ENCODE results near the gene MPEG1.
A peak's percentile ranks its signal among the peaks of the same experiment; 100 is the strongest.

The MPEG1 gene

DNA sequence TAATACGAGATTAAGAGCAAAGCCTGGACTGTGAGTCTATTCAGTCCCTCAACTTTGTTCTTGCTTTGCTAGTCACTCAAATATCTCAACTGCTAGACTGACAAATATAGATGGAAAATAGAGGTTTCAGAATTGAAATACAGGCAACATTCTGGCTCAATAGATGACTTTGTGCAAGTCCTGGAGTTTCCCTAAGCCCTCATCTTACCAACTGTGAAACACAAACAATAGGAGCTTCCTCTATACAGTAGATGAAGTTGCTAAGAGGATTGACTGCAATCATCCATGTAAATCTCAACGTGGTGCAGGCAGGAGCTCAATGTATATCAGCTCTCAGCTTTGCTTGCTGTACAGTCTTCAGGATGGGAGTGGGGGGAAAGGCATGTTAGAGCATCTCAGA lies 6.2 kb upstream of the MPEG1 start:
- no peak for DNase-seq (ENCODE audit: low spot score)

DNA sequence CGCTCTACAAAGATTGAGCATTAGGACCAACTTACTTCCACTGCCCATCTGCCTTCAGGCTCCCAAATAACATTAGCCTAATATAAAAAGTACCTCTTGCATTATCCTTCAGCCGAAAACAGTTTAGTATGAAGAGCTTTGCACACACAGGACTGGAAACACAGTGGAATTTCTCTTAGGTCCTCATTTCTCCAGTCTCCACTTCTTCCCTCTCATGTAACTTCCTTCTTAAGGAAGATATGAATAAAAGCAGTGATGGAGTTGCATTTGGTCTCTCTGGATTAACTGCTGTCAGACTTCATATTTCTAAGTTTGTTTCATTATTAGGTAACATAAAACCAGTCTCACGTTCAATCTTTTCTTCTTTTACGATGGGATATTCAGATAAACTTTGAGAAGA lies 5.6 kb upstream of the MPEG1 start:
- DNase-seq (ENCODE audit: low spot score): no peak

DNA sequence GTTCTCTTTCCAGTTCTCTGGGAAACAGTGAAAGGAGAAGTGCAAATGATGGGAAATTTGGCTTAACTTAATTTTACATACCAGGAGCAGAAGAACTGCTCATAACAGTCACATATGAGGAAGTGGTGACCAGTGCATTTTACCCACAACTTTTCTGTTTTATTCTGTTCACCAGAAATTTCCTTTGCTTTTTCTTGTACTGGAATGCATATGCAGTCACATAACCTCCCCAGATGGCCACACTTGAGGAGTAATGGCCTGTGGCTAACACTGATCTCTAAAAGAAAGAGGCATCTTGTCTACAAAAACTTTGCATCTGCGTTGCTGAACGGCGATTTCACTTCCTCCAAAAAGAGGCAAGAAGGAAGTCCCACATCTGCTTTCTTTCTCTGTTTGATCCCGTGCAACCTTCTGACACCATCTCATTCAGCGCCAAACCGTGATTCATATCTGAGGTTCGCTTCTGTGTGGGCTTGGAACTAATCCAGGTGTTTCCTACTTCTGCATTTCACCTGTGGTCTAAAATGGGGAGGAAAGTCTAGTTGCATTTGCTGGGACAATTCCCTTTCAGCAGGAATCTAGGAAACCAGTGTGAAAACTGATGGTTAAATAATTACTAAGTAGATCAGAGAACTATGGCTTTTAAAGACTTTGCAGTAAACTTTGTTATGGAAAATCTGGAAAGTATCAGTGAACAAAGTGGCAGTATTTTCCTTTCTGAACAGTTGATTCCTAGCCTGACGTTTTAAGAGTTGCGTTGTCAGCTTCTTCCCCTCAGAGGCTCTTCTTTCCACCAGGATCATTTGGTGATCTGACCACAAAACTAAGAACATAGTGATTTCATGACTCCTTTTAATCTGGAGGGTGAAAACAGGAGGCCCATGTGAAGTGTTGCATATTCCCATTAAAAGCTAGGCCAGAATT lies 4.2 kb upstream of the MPEG1 start:
- DNase-seq (ENCODE audit: low spot score): no peak

DNA sequence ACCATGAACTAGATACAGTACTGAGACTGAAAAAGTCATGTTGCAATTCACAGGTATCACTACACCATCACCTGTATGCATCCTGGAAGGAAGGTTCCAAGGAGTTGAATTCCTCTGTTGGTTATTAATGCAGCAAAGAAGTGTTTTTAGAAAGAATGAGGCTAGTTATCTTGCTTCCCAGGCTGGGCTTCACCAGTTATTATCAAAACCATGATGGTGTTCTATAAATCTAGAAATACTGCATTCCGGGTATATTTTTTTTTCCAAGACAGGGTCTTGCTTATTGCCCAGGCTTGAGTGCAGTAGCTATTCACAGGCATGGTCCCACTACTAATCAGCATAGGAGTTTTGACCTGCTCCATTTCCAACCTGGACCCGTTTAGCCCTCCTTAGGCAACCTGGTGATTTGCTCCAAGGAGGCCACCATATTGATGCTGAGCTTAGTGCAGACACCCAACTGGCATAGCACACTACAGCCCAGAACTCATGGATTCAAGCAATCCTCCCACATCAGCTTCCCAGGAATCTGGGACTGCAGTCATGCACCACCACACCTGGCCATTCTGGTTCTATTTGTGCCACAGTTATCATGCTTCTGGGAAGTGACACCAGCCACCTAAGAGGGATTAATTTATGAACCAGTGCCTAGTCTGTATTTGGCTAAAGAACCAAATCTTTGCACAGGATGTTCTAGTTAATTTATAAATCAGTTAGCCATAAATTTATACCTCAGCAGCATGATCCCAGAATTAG lies 1.6 kb upstream of the MPEG1 start:
- DNase-seq (ENCODE audit: low spot score): no peak

DNA sequence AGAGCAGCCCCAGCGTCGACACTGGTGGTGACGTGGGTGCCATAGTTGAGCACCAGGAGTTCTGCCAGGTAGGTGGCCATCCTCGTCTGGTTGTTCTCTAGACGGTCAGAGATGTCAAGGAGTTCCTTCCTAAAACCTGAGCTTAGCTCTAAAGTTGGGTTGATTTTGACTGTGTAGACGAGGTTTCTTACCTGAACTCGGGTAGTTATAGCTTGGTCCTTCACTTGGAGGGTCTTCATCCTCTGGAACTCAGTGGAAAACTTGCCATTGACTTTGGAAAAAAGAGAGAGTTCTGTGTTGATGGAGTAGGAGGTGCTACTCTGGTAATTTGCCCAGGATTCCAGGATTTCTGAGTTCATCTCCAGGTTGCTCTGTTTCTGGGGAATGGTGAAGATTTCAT lies 505 bp downstream of the MPEG1 start:
- no peak for DNase-seq (ENCODE audit: low spot score)

DNA sequence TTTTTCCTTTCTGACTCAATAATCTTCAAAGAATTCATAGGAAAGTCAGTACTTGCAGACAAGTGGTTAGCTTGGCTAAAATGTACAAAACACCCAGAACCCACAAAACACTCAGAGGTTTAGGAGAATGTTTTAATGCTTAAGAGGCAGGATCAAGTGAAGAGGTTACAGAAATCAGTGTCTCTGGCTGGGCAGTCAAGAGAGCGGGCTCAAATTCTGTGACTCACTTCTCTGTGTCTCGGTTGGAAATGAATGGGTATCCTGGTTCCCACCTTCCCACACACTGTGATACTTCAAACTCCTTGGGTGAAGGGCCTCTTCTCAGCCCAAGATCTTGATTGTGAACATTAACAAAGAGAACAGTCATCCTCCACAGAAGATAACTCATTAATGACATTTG lies 3.8 kb downstream of the MPEG1 start:
- no peak for DNase-seq (ENCODE audit: low spot score)

DNA sequence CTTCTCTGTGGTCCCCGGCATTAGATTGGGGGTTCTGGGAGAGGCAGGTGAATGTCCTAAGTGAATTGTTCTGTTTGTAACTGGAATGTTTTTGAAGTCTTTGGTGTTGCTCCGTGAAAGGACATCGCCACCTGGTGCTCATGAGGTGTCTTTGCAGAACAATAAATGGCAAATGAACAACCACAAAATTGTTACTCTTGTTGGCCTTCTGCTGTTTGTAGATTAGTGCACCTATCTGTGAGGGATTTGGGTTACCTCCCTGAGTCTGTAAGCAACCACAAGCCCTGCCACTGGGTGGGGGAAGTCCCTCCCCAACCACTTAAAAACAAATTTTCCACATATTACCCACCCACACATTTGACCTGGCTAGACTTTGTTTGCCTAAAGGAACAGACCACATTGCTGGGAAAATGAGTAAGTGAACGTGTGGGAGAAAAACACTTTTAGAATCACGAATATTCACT lies 4.7 kb downstream of the MPEG1 start:
- DNase-seq (ENCODE audit: low spot score): peak; percentile 46

DNA sequence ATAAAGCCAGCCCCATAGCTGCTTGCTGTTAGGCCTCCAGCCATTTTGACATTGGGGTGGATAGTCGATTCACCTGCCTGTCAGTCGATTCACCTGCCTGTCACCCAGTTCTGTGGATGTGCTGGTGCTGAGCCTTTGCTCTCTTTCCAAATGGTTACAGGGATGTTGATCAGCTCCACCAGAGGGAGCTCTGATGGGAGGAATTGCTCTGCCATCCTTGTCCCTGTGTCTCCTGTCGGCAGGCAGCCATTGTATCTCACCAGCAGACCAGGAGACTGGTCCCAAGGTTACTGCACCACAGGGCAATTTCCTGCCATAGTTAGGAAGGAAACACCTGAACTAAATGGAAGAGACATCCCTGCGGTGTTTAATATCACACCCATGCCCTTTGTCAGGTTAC lies 6.1 kb downstream of the MPEG1 start:
- peak; percentile 27 for DNase-seq (ENCODE audit: low spot score)

DNA sequence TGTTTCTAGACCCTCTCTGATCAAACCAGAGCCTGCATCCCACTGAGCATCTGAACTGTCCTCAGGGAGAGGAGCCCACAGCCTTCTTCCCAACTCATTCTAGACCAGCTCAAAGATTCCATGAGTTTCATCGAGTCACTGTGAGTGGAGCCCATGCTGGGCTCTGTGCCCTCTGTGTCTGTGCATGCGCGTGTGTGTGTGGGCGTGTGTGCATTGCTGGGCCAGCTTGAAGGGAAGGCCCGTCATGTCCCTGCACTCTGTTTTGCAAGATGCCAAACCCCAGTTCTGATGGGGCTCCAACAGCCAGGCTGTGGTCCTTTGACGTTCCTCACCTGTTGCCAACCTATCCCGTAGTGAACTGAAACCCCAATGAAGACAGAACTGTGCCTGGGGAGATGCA lies 7.1 kb downstream of the MPEG1 start:
- no peak for DNase-seq (ENCODE audit: low spot score)

DNA sequence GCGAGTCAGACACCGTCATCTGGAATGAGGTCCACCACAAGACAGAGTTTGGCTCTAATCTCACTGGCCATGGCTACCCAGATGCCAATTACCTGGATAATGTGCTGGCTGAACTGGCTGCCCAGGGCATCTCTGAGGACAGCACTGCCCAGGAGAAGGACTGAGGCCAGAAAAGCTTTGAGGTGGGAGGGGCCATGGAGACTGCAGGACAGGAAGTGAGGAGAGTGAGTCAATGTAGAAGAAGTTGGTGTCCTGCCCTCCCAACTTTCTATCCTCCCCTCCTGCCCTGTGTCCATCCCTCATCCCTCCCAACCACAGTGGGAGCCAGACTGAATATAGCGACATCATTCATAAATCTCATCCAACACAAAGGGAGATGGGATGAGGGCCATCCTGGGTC lies 8.0 kb downstream of the MPEG1 start:
- DNase-seq (ENCODE audit: low spot score): no peak

DNA sequence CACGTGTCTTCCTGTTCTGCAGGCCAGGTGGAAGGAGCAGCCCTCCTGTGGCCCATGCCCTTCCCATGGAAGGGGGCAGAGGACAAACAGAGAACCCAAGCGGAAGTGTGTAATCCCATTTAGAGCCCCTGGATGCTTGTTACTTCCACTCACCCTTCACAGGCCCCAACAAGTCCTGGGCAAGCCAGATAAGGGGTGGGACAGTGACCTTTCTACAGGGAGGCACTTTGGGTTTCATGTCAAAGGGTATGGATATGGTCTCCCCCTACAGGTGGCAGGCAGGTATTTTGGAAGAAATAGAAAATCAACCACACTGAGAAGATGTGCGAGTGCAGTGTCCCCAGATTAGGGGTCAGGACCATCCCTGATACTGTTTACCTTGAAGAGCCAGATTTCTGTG lies 11.4 kb downstream of the MPEG1 start:
- DNase-seq (ENCODE audit: low spot score): no peak

DNA sequence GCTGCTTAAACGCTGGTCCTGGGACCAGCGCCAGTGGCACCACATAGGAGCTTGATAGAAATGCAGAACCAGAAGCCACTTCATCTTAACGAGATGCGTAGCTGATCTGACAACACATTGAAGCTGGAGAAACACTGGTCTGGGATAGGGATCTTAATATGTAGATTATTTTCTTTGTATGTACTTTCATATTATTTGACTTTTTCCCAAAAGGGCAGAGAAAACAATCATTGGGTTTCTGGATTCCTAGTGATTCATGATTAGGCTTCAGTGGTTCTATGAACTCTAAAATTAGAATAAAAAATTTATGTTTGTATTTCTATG lies 12.3 kb downstream of the MPEG1 start:
- DNase-seq (ENCODE audit: low spot score): no peak

DNA sequence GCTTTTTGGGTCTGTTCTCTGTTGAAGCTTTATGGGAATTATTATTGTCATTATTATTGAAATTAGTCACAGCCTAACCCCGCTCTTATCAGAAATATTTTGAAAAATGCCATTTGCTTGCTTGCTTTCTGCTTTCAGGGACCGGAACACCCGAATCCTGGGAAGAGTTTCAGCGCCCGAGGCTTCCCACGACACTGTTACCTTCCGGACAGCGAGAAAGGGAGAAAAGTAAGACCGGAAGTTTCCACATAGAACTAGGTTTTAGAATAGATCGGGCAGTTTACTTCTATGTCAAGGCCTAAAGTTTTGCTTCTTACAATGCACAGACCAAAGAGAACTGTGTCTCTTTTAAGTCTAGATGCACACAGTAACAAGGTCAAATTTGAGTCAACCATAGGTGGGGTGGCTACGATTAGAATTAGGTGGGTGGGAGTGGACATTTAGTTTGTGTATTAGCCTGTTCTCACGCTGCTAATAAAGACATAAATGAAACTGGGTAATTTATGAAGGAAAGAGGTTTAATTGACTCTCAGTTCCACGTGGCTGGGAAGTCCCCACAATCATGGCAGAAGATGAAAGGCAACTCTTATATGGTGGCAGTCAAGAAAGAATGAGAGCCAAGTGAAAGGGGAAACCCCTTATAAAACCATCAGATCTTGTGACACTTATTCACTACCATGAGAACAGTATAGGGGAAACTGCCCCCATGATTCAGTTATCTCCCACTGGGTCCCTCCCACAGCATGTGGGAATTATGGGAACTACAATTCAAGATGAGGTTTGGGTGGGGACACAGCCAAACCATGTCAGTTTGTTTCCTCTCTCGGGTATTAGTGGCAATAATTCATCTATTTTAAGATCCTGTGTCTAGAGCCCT lies 12.9 kb downstream of the MPEG1 start:
- no peak for DNase-seq (ENCODE audit: low spot score)

DNA sequence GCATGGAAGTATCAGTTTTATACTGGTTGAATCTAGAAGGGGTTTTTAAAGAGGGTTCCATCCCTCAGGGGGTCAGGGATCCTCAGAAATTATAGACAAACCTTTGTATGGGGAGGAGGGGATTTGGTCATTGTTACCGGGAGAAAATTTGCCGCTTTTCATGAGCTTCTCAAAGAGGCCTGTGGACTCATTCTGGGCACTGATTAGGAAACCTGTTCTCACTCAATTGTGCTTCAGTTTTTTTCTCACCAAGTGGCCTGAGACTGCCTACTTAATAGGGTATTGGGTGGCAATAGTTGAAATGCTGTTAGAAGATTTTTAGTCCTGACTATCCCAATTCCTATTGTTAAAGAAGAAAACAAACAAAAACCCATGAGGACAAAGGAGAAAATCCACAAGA lies 14.0 kb downstream of the MPEG1 start:
- DNase-seq (ENCODE audit: low spot score): no peak

DNA sequence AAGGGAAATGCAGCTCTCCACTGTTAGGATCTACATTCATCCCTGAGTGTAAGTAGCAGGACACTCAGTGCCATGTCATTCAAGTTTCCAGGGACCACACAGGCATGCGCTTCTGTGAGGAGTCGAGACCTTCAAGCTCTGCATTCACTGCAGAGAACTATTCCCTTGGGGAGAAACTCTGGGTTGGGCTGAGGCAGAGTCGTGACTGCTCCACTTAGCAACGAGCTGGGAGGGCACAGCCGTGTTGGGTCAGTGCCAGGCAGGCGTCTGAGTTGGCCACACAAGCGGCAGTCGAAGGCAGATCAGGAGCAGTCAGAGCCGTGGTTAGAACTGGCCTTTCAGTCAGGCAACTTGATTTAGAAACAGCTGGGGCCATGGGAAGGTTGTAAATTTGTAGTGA lies 14.7 kb downstream of the MPEG1 start:
- DNase-seq (ENCODE audit: low spot score): no peak

DNA sequence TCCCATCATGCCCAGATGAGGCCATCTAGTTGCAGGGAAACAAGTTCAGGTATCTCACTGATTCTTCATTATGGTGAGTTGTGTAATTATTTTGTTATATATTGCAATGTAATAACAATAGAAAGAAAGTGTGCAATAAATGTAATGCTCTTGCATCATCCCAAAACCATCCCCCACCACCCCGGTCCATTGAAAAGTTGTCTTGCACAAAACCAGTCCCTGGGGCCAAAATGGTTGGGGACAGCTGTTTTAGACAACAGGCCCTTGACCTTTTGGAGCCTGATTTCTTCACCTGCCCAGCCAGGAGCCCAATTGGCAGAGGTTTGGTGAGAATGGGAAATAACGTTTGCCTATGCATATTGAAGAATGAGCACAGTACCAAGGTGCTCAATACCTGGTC lies 15.9 kb downstream of the MPEG1 start:
- DNase-seq (ENCODE audit: low spot score): no peak

DNA sequence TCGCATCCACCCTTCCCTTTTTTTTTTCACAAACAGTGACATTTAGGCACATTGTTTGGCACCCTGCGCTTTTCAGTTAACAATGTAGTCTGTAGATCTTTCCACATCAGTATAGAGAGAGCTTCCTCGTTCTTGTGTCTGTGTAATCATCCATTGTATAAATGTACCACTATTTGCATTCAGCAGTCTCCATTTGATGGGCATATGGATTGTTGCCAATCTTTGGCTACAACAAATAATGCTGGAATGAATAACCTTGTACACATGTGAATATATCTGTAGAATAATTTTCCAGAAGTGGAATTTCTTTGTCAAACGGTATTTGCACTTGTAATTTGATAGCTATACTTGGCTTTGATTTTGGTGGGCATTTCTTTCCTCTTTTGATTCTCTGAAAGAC lies 17.1 kb downstream of the MPEG1 start:
- no peak for DNase-seq (ENCODE audit: low spot score)

DNA sequence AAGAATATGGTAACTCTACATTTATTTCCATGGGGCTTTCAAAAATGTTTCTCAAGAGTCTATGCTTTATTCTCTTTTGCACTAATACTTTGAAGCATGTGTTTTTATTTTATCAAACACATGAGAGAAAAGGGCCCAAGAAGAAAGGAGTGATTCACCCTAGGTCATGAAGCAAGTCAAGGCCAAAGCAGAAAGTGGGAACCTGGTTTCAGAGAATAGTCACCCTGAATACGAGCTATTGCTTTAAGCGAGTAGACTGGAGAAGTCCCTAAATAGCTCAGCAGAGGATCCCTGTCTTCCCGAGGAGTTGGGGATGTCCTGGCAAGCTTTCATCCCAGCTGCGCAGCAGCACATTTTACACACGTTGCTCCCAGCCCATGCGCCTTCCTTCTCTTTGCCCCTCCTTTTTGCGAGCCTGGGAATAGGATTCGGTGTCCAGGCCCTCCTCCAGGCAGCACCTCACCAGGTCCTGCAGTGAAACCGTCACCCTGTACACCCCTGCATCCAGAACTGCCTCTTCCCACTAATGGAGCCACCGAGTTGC lies 19.1 kb downstream of the MPEG1 start:
- no peak for DNase-seq (ENCODE audit: low spot score)

DNA sequence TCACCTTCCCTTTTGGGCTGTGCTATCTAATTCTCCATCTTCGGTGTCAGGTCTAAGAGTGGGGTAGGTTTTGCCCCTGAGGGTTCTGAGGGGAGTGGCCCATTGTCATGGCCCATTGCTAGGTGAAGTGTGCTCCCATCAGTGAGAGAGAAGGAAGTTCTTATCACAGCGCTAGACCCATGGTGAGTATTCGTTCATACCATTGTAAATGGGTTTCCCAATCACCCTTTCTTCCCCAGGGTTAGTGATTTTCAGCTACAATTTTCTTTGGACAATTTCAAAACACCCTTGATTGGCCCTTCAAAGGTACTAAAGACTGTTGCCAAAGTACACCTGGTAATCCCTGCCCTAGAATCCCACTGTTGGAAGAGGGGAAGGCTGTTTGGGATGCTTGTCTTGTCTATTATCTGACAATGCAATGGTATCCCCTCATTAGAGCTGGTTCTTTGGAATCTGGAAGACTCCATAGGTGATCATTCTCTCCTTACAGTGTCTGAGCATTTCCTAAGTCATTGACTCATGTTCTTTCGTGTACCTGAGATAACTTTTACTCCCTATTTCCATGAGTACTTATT lies 20.2 kb downstream of the MPEG1 start:
- no peak for DNase-seq (ENCODE audit: low spot score)

DNA sequence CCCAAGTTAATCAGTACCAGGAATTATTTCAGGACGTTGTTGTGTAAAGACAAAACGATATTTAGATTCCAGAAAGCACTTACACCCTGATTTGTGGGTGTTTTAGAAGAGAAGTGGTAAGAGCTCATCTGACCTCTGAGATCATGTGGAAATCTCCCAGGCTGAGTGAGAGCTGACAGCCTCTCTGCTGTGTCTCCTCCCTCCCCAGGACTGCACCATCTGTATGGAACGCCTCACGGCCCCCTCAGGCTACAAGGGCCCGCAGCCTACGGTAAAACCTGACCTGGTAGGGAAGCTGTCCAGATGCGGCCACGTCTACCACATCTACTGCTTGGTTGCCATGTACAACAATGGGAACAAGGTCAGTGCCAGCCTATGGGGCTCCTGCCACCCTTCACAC lies 20.8 kb downstream of the MPEG1 start:
- DNase-seq (ENCODE audit: low spot score): no peak

DNA sequence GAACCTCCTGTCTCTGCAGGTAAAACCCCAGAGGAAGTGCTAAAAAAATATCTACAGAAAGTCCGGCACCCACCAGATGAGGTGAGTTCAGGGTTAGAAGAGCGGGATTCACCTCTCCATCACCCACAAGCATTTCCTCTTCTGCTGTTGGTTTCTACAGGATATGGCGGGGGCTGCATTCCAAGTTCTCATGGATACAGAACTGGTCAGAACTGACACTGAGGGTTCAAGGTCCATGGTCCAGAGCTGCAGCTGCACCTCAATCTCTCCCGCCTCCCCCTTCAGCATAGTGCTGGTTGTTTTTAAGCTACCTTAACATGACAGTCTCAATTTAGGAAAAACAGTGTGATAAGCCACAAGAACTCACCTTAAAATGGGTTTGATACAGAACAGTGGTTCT lies 21.6 kb downstream of the MPEG1 start:
- no peak for DNase-seq (ENCODE audit: low spot score)

DNA sequence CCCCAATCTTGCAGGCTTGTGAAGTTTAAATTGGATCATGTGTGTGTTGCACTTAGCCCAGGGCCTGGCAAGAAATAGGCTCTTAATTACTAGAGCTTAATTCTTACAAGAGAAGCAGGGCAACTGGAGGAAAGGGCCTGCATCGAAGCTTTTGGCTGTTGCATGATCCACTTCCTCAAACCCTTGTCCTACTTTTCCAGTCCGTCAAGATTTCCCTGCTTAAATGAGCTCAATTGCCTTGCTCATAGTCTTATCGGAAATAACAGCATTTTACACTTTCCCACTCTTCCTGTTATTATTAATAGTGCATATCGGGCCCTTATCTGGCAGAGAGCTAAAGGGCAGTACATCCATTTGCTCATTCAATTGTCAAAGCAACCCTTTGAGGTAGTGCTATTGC lies 22.7 kb downstream of the MPEG1 start:
- no peak for DNase-seq (ENCODE audit: low spot score)
